ENCODE data around the gene FMN1.

The FMN1 gene

GRCh38 chr15:33044598-33044997, 149.9 kb downstream of the FMN1 start:
- no peak for DNase-seq

- DNase-seq: no peak
Observed at GRCh38 chr15:33043636-33044035, 150.9 kb downstream of the FMN1 start.

- DNase-seq: no peak
Observed at GRCh38 chr15:33040496-33040895, 154.0 kb downstream of the FMN1 start.

GRCh38 chr15:33034588-33034987, 159.9 kb downstream of the FMN1 start:
- DNase-seq: no peak

- DNase-seq: no peak
Observed at GRCh38 chr15:33032053-33032452, 162.5 kb downstream of the FMN1 start.

- no peak for DNase-seq
Observed at GRCh38 chr15:33031324-33031821, 163.1 kb downstream of the FMN1 start.

GRCh38 chr15:33030315-33030714, 164.2 kb downstream of the FMN1 start:
- DNase-seq: no peak

GRCh38 chr15:33029109-33029652, 165.3 kb downstream of the FMN1 start:
- DNase-seq: no peak

- no peak for DNase-seq
Observed at GRCh38 chr15:33028495-33028894, 166.0 kb downstream of the FMN1 start.

- DNase-seq: no peak
Observed at GRCh38 chr15:33027306-33028035, 167.0 kb downstream of the FMN1 start.

- DNase-seq: no peak
Observed at GRCh38 chr15:33026614-33027013, 167.9 kb downstream of the FMN1 start.

- DNase-seq: no peak
Observed at GRCh38 chr15:33022629-33023028, 171.9 kb downstream of the FMN1 start.

- no peak for DNase-seq
Observed at GRCh38 chr15:33021806-33022389, 172.6 kb downstream of the FMN1 start.

- DNase-seq: no peak
Observed at GRCh38 chr15:33019354-33019981, 175.0 kb downstream of the FMN1 start.

GRCh38 chr15:33016405-33017024, 178.0 kb downstream of the FMN1 start:
- DNase-seq: no peak

- DNase-seq: no peak
Observed at GRCh38 chr15:33014586-33014985, 179.9 kb downstream of the FMN1 start.

GRCh38 chr15:33013827-33014445, 180.6 kb downstream of the FMN1 start:
- DNase-seq: no peak

GRCh38 chr15:33011976-33012375, 182.5 kb downstream of the FMN1 start:
- DNase-seq: no peak

- no peak for DNase-seq
Observed at GRCh38 chr15:33009603-33010002, 184.9 kb downstream of the FMN1 start.

GRCh38 chr15:33009026-33009425, 185.5 kb downstream of the FMN1 start:
- DNase-seq: no peak

- no peak for DNase-seq
Observed at GRCh38 chr15:33008284-33008995, 186.1 kb downstream of the FMN1 start.

GRCh38 chr15:33007303-33007855, 187.1 kb downstream of the FMN1 start:
- no peak for DNase-seq

Measured in stimulated activated CD4-positive, alpha-beta T cell treated with anti-CD3 and anti-CD28 coated beads, Interleukin-4, amount 100 ng/mL, for 4 hours (primary cell).